Measurements from ENCODE around the gene SLC35D1. TPM values are rescaled to one million over a fixed set of nuclear protein-coding genes. Genes with fewer than 3 reads are reported as not detected.

The SLC35D1 gene
- total and polyA plus RNA-seq, 10 of the 15 experiments (the other 5 are each of a cell fraction or from before 2014, with no cell fraction given), result 2.9 to 12.4 (median 8.6) TPM

GRCh38 chr1:67062412-67062811, 8.5 kb upstream of the SLC35D1 start:
- ChIA-PET RAD21 (ENCODE audit: unreplicated experiment) (no interaction called here), CTCF (interaction anchor here (1.1 kb wide), 1 partner anchor 82 kb away, joined by 3 read pairs; no protein-coding TSS in a partner anchor), POLR2A (interaction anchor here (0.5 kb wide), 1 partner anchor 108 kb away, joined by 6 read pairs; no protein-coding TSS in a partner anchor), SMC1A (ENCODE audit: uncharacterized antibody, unreplicated experiment) (interaction anchor here (0.8 kb wide), 1 partner anchor 11 kb away, joined by 4 read pairs; no protein-coding TSS in a partner anchor)
- no peak for ATAC-seq
- intact Hi-C loops (cut with micrococcal nuclease; ENCODE audit: unreplicated experiment), result no loop called here
- Histone ChIP-seq H3K27me3 (replicated peaks in 1 of 2; ENCODE audit: control insufficient read depth in 2 of 2, insufficient read depth in 2 of 2, low read length in 1 of 2) (no peaks in the 10 kb centered on the region; a peak in 1 of 4 replicates), H3K4me3 (no peak overlapping the region), H3K27ac (ENCODE audit: control insufficient read depth, insufficient read depth) (no peak overlapping the region), H3K4me2 (ENCODE audit: control insufficient read depth, insufficient read depth) (no peak overlapping the region), H3K9ac (ENCODE audit: control insufficient read depth, insufficient read depth, low read length) (no peak overlapping the region), H3K79me2 (ENCODE audit: control insufficient read depth, insufficient read depth, low read length) (no peaks in the 10 kb centered on the region), H2AFZ (ENCODE audit: control insufficient read depth, low read depth, low read length) (no peak overlapping the region), H4K20me1 (ENCODE audit: control insufficient read depth, insufficient read depth) (no peaks in the 10 kb centered on the region), H3K36me3 (ENCODE audit: control insufficient read depth in 2 of 2, insufficient read depth in 2 of 2, low read length in 1 of 2) (no peaks in the 10 kb centered on the region), H3K9me3 (replicated peaks; ENCODE audit: control insufficient read depth, insufficient read depth, low read length) (no peaks in the 10 kb centered on the region; the same call in 2 of the 3 replicates), H3K4me1 (ENCODE audit: control insufficient read depth, insufficient read depth, low read length) (no peaks in the 10 kb centered on the region)
- no peak for FAIRE-seq
- WGBS (ENCODE audit: insufficient coverage, insufficient replicate concordance, low lambda C conversion rate, missing lambda C conversion rate), result 93% methylated on average over 1 of the region's 1 CpG
- BruUV-seq (replicated peaks), result no TSS peak
- no peak for DNase-seq (ENCODE audit: low read depth, low spot score)
- in situ Hi-C loops (cut with MboI), result no loop called here
- no peak for TF ChIP-seq SREBF2 (IDR thresholded peaks at IDR 0.05; ENCODE audit: low read length)
- no peak for TF ChIP-seq RBBP5 (conservative IDR thresholded peaks at IDR 0.05)
- no peak for TF ChIP-seq POLR2AphosphoS5 (IDR thresholded peaks at IDR 0.05; ENCODE audit: low read length)
- TF ChIP-seq MAX (IDR thresholded peaks at IDR 0.05; ENCODE audit: low read depth, low read length), result no peak
- no peak for TF ChIP-seq ZSCAN29 (IDR thresholded peaks at IDR 0.05)

GRCh38 chr1:67061266-67061665, 7.3 kb upstream of the SLC35D1 start:
- H3K4me3 ChIP-seq, result no peak overlapping the region
- ChIA-PET CTCF (interaction anchor here (0.6 to 1.1 kb wide), 2 partner anchors 10 to 1261 kb away, joined by 3 read pairs; no protein-coding TSS in a partner anchor), SMC1A (ENCODE audit: uncharacterized antibody, unreplicated experiment) (interaction anchor here (1.0 to 1.5 kb wide), 2 partner anchors 11 to 69 kb away, joined by 3 read pairs; no protein-coding TSS in a partner anchor), POLR2A (no interaction called here), RAD21 (ENCODE audit: unreplicated experiment) (no interaction called here)
- no peak overlapping the region for H3K9ac ChIP-seq (ENCODE audit: control insufficient read depth, insufficient read depth, low read length)
- H2AFZ ChIP-seq (ENCODE audit: control insufficient read depth, low read depth, low read length), result no peak overlapping the region
- H3K79me2 ChIP-seq (ENCODE audit: control insufficient read depth, insufficient read depth, low read length), result no peaks in the 10 kb centered on the region
- intact Hi-C loops (cut with micrococcal nuclease; ENCODE audit: unreplicated experiment) (no loop called here), in situ Hi-C loops (cut with MboI) (no loop called here)
- no peak for DNase-seq (ENCODE audit: low read depth, low spot score)
- no peaks in the 10 kb centered on the region for H3K4me1 ChIP-seq (ENCODE audit: control insufficient read depth, insufficient read depth, low read length)
- no peak for ATAC-seq
- H3K4me2 ChIP-seq (ENCODE audit: control insufficient read depth, insufficient read depth), result no peak overlapping the region
- TF ChIP-seq ZBTB33 (IDR thresholded peaks at IDR 0.05) (no peak), MTA3 (IDR thresholded peaks at IDR 0.05; ENCODE audit: borderline replicate concordance, low read length) (no peak), MTA2 (IDR thresholded peaks at IDR 0.05; ENCODE audit: low read depth) (no peak), TARDBP (IDR thresholded peaks at IDR 0.05; ENCODE audit: borderline replicate concordance) (no peak), TCF3 (IDR thresholded peaks at IDR 0.05; ENCODE audit: borderline replicate concordance, insufficient read depth, low read depth, low read length) (no peak), SUPT20H (IDR thresholded peaks at IDR 0.05; ENCODE audit: borderline replicate concordance, control insufficient read depth, low read depth, low read length) (no peak), MXI1 (IDR thresholded peaks at IDR 0.05; ENCODE audit: low read depth, low read length) (no peak), ZNF274 (IDR thresholded peaks at IDR 0.05; ENCODE audit: insufficient read depth, insufficient read length) (no peak), NBN (IDR thresholded peaks at IDR 0.05) (no peak)
- H3K27ac ChIP-seq (ENCODE audit: control insufficient read depth, insufficient read depth), result no peak overlapping the region
- H3K36me3 ChIP-seq (ENCODE audit: control insufficient read depth in 2 of 2, insufficient read depth in 2 of 2, low read length in 1 of 2), result no peaks in the 10 kb centered on the region
- no TSS peak for BruUV-seq (replicated peaks)
- H4K20me1 ChIP-seq (ENCODE audit: control insufficient read depth, insufficient read depth), result no peaks in the 10 kb centered on the region
- H3K9me3 ChIP-seq (replicated peaks; ENCODE audit: control insufficient read depth, insufficient read depth, low read length), result no peaks in the 10 kb centered on the region
- WGBS (ENCODE audit: insufficient coverage, insufficient replicate concordance, low lambda C conversion rate, missing lambda C conversion rate), result 81% methylated on average over 2 of the region's 2 CpGs
- H3K27me3 ChIP-seq (replicated peaks in 1 of 2; ENCODE audit: control insufficient read depth in 2 of 2, insufficient read depth in 2 of 2, low read length in 1 of 2), result no peaks in the 10 kb centered on the region; a peak in 1 of 4 replicates
- FAIRE-seq, result no peak
